ENCODE measurements around the gene LDB3. TPM values are rescaled to one million over a fixed set of nuclear protein-coding genes. Genes with fewer than 3 reads are reported as not detected.

Gene LDB3
- total and polyA plus RNA-seq, 2 of the 8 experiments (the other 6 are each of a cell fraction or from before 2014, with no cell fraction given), result 0.20 to 0.43 TPM

DNA sequence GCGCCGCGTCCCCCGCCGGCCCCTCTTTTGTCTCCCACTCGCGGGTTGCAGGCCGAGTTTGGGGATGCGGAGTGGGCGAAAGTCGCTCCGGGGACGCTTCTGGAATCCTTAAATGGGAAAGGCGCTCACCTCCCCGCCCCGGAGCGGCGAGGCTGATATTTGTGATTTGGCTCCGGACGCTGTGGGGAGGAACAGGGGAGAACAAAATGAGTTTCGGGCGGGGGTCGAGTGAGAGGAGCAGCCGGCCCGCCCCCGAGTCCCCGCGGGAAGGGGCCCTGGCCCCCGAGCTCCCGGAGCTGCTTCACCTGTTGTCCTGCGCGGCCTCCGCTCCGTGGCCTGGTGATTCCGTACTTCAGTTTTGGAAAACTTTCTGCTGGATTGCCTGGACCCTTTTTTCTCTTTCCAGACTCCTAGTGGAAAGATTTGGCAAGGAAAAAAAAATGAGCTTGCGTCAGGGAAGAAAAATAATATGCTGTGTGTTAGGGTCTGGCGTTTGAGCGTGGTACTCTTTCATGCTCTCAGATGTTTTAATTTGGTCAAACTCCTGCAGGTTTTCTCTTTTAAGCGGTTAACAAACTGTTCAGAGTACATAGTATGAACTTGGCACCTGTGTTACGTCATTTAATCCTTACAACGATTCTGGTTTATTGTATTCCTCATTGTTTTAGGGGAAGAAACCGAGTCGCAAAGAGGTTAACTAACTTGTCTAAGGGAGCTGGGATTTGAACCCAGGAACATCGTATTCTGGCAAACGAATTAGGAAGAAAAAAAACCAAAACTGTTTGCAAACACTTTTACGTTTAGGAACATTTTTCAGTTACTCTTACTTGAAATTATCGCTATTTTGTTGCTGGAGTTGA is 89.0 kb downstream of the LDB3 start:
- Histone ChIP-seq H3K23ac (ENCODE audit: insufficient read length) (no peak overlapping the region), H3K14ac (ENCODE audit: insufficient read length) (no peak overlapping the region), H3K23me2 (ENCODE audit: low read depth, low read length) (peaks cover 5% of the 10 kb centered on the region; the same call in 1 of the 2 replicates), H3K4me3 (ENCODE audit: extremely low read depth in 1 of 4, insufficient read depth in 2 of 4, low read depth in 3 of 4, low read length in 4 of 4) (peak overlapping the region; percentile 79 to 99 (median 88)), H3K9me3 (ENCODE audit: insufficient read depth in 2 of 2, low read depth in 1 of 2, low read length in 1 of 2) (no peaks in the 10 kb centered on the region), H2BK120ac (replicated peaks; ENCODE audit: low read depth, low read length) (peak overlapping the region; percentile 4), H3K79me2 (ENCODE audit: control insufficient read depth in 1 of 2, insufficient read depth in 2 of 2, low read length in 2 of 2) (peaks cover 41 to 83% of the 10 kb centered on the region in 2 experiments), H2AK5ac (ENCODE audit: low read depth, low read length) (no peak overlapping the region), H3K4me1 (replicated peaks in 1 of 4; ENCODE audit: control insufficient read depth in 3 of 4, insufficient read depth in 4 of 4, low read length in 3 of 4) (peaks cover 3 to 18% (median 11%) of the 10 kb centered on the region in 4 experiments), H3K79me1 (ENCODE audit: low read depth, low read length) (0 out of 2 replicates have a peak, but pooled peaks cover 6% of the 10 kb centered on the region), H3K18ac (ENCODE audit: extremely low read depth, low read length) (peak overlapping the region; percentile 78), H3K27ac (ENCODE audit: low read depth, low read length) (peak overlapping the region; percentile 69), H4K91ac (replicated peaks; ENCODE audit: insufficient read length, low read length) (peak overlapping the region; percentile 32), H4K8ac (ENCODE audit: extremely low read depth, insufficient read depth, low read length) (peak overlapping the region; percentile 93), H2BK20ac (ENCODE audit: low read length) (no peak overlapping the region), H3K56ac (replicated peaks; ENCODE audit: insufficient read length, low read depth, low read length) (peak overlapping the region; percentile 65), H3K4me2 (ENCODE audit: insufficient read depth in 1 of 2, low read depth in 2 of 2, low read length in 2 of 2) (peak overlapping the region; percentile 70 to 78), H2BK15ac (ENCODE audit: low read length) (no peak overlapping the region), H2BK12ac (ENCODE audit: low read depth, low read length) (no peak overlapping the region), H3K9ac (replicated peaks in 1 of 4; ENCODE audit: extremely low read depth in 1 of 4, low read depth in 3 of 4, low read length in 3 of 4) (peak overlapping the region; percentile 73 to 96 (median 81)), H3K36me3 (ENCODE audit: control insufficient read depth in 2 of 4, insufficient read depth in 4 of 4, low read length in 3 of 4) (no peaks in the 10 kb centered on the region), H2BK5ac (ENCODE audit: low read depth, low read length) (0 out of 2 replicates have a peak overlapping the region, but pooled peaks have one; percentile 71), H4K5ac (ENCODE audit: insufficient read length, low read depth, low read length) (peak overlapping the region; percentile 74), H3K27me3 (replicated peaks in 1 of 4; ENCODE audit: control insufficient read depth in 3 of 4, extremely low read depth in 1 of 4, insufficient read depth in 3 of 4, low read length in 3 of 4) (no peaks in the 10 kb centered on the region), H2AFZ (ENCODE audit: low read length) (no peak overlapping the region), H4K20me1 (replicated peaks in 1 of 2; ENCODE audit: control insufficient read depth in 1 of 2, insufficient read depth in 2 of 2, low read length in 2 of 2) (peaks cover 7 to 17% of the 10 kb centered on the region in 2 experiments), H3K4ac (replicated peaks; ENCODE audit: insufficient read length, low read depth, low read length) (peak overlapping the region; percentile 83)
- DNase-seq (ENCODE audit: low read depth in 1 of 2, low spot score in 2 of 2) (no peak), FAIRE-seq (peak; percentile 13)
- ChIA-PET CTCF (ENCODE audit: partially characterized antibody) (interaction anchor here (0.9 to 3.5 kb wide), 12 partner anchors 12 to 205 kb away, joined by 3 to 11 read pairs (median 5); no protein-coding TSS in a partner anchor), POLR2A (ENCODE audit: partially characterized antibody) (interaction anchor here (0.8 to 6.1 kb wide), 17 partner anchors 8 to 337 kb away, joined by 3 to 54 read pairs (median 3); partner anchors contain the start of gene GLUD1)
- 1% methylated on average over 47 of the region's 47 CpGs; no CpG with 5 or more reads in 1 of the 2 experiments for WGBS, 2 experiments (ENCODE audit: extremely low coverage in 1 of 2, insufficient coverage in 1 of 2, insufficient read length in 1 of 2, insufficient replicate concordance in 2 of 2, low coverage in 1 of 2, low lambda C conversion rate in 2 of 2, missing lambda C conversion rate in 1 of 2)
- TF ChIP-seq BRCA1 (IDR thresholded peaks at IDR 0.05; ENCODE audit: low read depth, low read length) (no peak), ASH2L (IDR thresholded peaks at IDR 0.05; ENCODE audit: low read length) (peak; percentile 47), KDM4A (IDR thresholded peaks at IDR 0.05; ENCODE audit: low read depth, low read length, severe bottlenecking) (peak; percentile 10), HDAC2 (IDR thresholded peaks at IDR 0.05; ENCODE audit: borderline replicate concordance in 1 of 2, low read depth in 2 of 2, low read length in 2 of 2) (0 out of 4 replicates have a peak, but pooled peaks of 1 of the 2 experiments have one; percentile 12), BACH1 (IDR thresholded peaks at IDR 0.05; ENCODE audit: low read length) (peak; percentile 5; the same call in 1 of the 2 replicates), RBBP5 (IDR thresholded peaks at IDR 0.05; ENCODE audit: borderline replicate concordance, low read depth, low read length) (peak; percentile 67; the same call in 1 of the 2 replicates), POLR2A (IDR thresholded peaks at IDR 0.05; ENCODE audit: control extremely low read depth in 1 of 2, low read depth in 2 of 2, low read length in 2 of 2) (0 out of 3 replicates have a peak, but pooled peaks of 1 of the 2 experiments have one; percentile 46), SIN3A (conservative IDR thresholded peaks at IDR 0.05 in 1 of 2, IDR thresholded peaks at IDR 0.05 in 1 of 2; ENCODE audit: low read depth in 1 of 2, low read length in 2 of 2) (peak in 1 of 2 experiments; percentile 48; a peak in 1 of 4 replicates)

All from H1 (cell line).